ENCODE results near the gene IL3RA.
"Not testable (repeated sequence)": the region's sequence is repeated elsewhere in the genome, so short reads cannot be mapped to it uniquely, and the experiment has no call there.

The IL3RA gene

GRCh38 chrX:1421433-1422134 lies 85.0 kb downstream of the IL3RA start:
- ChIA-PET CTCF (no interaction called here), POLR2A (no interaction called here)
- TF ChIP-seq CTCF (IDR thresholded peaks at IDR 0.05; ENCODE audit: insufficient read depth, low read length, missing control alignments): no peak
- no peak for DNase-seq (ENCODE audit: low read depth, low spot score)
- no peak overlapping the region for H3K4me3 ChIP-seq (ENCODE audit: low read depth, low read length)

- CTCF ChIA-PET: no interaction called here
- no peak for TF ChIP-seq CTCF (IDR thresholded peaks at IDR 0.05; ENCODE audit: insufficient read depth, low read length, missing control alignments)
- POLR2A ChIA-PET: no interaction called here
- H3K4me3 ChIP-seq (ENCODE audit: low read depth, low read length): no peak overlapping the region
- DNase-seq (ENCODE audit: low read depth, low spot score): no peak
These were observed 85.5 kb downstream of the IL3RA start for GRCh38 chrX:1422135-1422465.

GRCh38 chrX:1423215-1423614 lies 86.6 kb downstream of the IL3RA start:
- no peak for TF ChIP-seq CTCF (IDR thresholded peaks at IDR 0.05; ENCODE audit: insufficient read depth, low read length, missing control alignments)
- no peak for DNase-seq (ENCODE audit: low read depth, low spot score)
- ChIA-PET POLR2A (no interaction called here), CTCF (no interaction called here)
- no peak overlapping the region for H3K4me3 ChIP-seq (ENCODE audit: low read depth, low read length)

GRCh38 chrX:1424147-1424851 lies 87.7 kb downstream of the IL3RA start:
- no peak for DNase-seq (ENCODE audit: low read depth, low spot score)
- ChIA-PET POLR2A (no interaction called here), CTCF (no interaction called here)
- no peak for TF ChIP-seq CTCF (IDR thresholded peaks at IDR 0.05; ENCODE audit: insufficient read depth, low read length, missing control alignments)
- H3K4me3 ChIP-seq (ENCODE audit: low read depth, low read length): no peak overlapping the region

- POLR2A ChIA-PET: no interaction called here
- H3K4me3 ChIP-seq (ENCODE audit: low read depth, low read length): no peak overlapping the region
- no peak for DNase-seq (ENCODE audit: low read depth, low spot score)
- CTCF ChIA-PET: no interaction called here
- no peak for TF ChIP-seq CTCF (IDR thresholded peaks at IDR 0.05; ENCODE audit: insufficient read depth, low read length, missing control alignments)
These were observed 88.8 kb downstream of the IL3RA start for GRCh38 chrX:1425381-1425780.

- CTCF ChIA-PET; POLR2A ChIA-PET; H3K4me3 ChIP-seq (ENCODE audit: low read depth, low read length); DNase-seq (ENCODE audit: low read depth, low spot score): not testable (repeated sequence)
These were observed 89.7 kb downstream of the IL3RA start for GRCh38 chrX:1426321-1426720.

- ChIA-PET POLR2A (no interaction called here), CTCF (no interaction called here)
- no peak for TF ChIP-seq CTCF (IDR thresholded peaks at IDR 0.05; ENCODE audit: insufficient read depth, low read length, missing control alignments)
- no peak overlapping the region for H3K4me3 ChIP-seq (ENCODE audit: low read depth, low read length)
- DNase-seq (ENCODE audit: low read depth, low spot score): no peak
These were observed 91.2 kb downstream of the IL3RA start for GRCh38 chrX:1427756-1428155.
